Measurements from ENCODE around the gene SLC6A3.

Gene SLC6A3

GRCh38 chr5:1406681-1407640 is 38.3 kb downstream of the SLC6A3 start:
- DNase-seq (ENCODE audit: low read depth in 2 of 2): no peak

DNA sequence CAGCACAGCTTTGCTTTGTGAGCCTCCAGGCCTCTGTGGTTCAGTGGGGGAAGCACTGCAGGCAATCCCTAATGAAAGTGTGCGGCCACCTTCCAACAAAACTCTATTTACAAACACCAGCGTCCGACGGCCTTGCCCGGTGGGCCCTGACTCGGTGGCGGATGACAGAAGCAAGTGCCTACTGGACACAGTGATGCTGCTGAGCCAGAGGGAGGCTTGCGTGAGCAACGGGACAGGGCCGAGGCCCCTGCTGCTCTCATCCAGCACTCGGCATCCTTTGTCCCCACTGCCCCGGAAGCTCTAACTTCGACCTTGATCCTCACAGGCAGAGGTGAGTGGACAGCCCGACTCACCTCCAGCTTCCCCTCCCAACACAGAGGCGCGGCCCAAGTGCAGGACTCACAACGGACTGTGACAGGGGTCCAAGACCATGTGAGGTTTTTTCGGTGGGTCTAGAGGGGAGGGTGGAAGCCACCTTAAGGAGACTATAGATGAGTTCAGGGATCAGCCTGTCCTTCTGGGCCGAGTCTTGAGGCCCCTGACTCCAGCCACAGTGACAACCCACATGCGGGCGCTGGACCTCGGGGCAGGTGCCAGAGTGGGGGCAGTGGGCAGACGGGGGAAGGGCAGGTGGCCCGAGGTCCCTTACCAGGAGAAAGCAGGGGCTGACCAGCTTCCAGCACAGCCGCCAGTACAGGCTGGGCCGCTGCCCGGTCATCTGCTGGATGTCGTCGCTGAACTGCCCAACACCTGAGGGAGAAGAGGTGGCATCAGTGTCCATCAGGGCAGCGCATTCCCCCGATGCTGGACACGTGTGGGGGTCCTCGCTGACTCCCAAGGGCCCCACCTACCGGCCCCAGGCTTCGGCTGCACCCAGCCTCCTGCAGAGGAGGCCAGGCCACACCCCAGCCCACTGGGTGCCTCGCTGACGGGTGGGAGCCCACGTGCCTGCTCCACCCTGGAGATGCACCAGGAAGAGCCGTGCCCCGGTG is 39.4 kb downstream of the SLC6A3 start:
- DNase-seq (ENCODE audit: low read depth in 2 of 2): no peak

GRCh38 chr5:1405121-1405520 is 40.1 kb downstream of the SLC6A3 start:
- DNase-seq (ENCODE audit: low read depth in 2 of 2): no peak

GRCh38 chr5:1404062-1404461 is 41.2 kb downstream of the SLC6A3 start:
- DNase-seq (ENCODE audit: low read depth in 2 of 2): no peak

DNA sequence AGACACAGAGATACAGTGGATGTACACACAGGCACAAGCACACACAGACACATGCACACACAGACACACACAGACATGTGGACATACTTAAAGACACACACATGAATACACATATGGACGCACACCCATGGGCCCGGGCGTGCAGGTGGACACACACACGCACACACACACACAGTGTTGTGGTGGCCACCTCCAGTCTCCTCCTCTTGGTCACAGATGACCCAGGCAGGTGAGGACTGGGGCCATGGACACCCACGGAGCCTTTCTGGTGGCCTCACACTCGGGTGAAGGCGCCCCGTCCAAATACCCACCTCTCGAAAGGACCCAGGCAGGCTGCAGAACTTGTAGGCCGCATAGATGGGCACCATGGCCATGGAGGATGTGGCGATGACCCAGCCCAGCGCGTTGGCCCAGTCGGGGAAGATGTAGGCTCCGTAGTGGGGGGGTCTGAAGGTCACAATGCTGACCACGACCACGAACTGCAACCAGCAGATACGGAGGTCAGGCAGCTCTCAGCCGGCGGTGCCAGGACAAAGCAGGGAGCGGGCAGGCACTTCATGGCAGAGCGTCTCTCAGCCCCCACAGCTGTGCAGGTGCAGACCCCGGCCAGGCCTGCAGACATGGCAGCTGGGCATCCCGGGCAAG is 42.5 kb downstream of the SLC6A3 start:
- DNase-seq (ENCODE audit: low read depth in 2 of 2): no peak

DNA sequence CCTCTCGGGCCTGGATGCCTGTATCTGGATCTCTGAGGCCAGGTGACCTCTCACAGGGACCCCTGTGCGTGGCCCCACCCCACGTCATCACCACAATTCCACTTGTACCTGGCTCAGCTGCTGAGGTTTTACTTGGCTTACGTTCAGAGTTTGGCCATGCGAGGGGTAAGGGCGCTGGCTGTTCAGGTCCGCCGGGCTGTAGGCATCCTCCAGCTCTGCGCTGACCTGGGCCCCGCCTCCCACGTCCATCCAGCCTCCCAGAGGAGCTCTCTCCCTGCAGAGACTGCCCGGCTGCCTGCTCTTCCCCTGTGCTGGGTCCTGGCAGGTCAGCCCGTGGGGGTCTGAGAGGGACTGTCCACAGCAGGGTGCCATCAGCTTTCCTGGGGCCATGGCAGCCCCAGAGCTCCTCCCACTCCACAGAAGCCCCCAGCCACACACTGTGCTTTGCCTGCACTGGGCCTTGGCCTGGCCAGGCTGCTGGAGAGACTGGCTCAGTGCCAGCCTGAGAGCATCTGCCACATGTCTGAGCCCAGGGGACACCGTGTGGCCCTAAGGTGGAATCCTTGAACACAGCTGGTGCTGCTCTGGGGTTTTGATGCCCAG is 43.6 kb downstream of the SLC6A3 start:
- no peak for DNase-seq (ENCODE audit: low read depth in 2 of 2)

DNA sequence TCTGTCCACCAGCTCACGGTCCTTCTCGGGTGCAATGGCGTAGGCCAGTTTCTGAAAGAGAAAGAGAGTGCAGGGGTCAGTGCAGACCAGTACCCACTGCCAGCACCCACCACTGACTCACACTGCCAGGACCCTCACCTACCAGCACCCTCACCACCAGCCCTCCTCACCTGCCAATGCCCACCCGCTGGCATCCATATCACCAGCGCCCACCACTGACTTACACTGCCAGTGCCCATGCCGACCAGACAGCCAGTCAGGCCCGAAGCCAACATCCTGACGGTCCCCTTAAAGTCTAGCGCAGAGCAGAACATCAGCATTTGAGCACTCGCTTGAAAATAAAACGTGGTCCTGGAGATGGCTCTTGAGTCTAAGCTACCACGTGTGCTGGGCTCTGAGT is 44.3 kb downstream of the SLC6A3 start:
- no peak for DNase-seq (ENCODE audit: low read depth in 2 of 2)

GRCh38 chr5:1400211-1400855 is 44.9 kb downstream of the SLC6A3 start:
- no peak for DNase-seq (ENCODE audit: low read depth in 2 of 2)

DNA sequence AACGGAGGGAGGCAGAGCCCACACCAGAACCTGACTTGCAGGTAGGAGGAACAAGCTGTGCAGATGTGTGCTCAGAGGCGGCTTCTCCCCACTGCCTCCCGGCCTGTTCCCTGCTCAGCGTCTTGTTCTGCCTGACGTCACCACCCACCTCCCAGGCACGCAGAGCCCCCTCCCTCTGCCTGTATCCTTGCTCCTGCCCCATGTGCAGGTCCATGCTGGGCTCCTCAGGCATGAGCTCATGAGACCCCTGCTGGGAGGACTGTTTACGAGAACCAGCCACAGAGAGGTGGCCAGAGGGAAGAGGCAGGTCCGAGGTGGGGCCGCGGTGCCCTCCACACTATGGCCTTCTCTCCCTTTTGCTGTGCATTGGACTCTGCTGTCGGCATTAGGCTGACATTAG is 45.5 kb downstream of the SLC6A3 start:
- no peak for DNase-seq (ENCODE audit: low read depth in 2 of 2)

GRCh38 chr5:1396293-1396816 is 48.9 kb downstream of the SLC6A3 start:
- DNase-seq (ENCODE audit: low read depth in 2 of 2): no peak

DNA sequence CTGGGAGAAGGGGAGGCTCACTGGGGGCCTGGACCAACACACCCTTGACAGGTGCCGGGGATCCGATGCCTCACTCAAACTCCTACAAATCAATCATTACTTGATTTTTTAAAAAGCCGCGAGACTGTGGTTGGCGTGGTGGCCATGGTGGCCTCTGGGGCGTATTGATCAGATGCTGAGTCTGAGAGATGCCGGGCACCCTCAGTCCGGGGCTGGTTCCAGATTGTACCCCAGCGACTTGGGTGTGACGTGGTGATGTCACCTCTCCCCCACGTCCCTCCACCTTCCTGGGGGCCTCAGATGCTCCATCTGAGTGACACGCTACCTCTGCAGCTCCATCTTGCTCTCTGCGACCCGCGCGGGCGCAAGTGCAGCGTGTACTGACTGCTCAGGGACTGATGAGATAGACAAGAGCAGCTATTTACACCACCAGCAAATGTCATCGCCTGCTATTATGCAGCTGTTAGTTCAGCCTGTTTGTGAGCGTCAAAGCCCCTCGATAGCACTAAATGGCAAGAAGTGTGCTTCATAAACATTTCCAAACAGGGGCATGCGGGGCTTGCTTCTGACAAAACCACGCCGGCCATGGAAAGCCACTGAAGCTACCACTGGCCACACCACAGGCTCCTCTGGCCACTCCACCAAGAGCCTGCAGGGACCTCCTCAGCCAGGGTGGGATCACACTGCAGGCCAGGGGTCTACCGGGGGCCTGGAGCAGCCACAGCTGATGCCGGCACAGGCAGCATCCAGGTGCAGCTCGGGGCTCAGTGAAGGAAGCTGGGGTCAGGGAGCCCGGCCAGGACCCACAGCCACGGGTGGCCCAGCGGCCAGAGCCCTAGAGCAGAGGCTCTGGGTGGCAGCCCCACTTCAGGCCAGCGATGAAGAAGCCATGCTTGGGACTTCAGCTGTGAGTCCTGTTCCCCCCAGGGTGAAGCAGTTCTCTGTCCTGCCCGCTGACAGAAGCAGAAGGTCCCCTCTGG is 50.1 kb downstream of the SLC6A3 start:
- no peak for DNase-seq (ENCODE audit: low read depth in 2 of 2)

- DNase-seq (ENCODE audit: low read depth in 2 of 2): no peak
Observed at GRCh38 chr5:1393571-1394501, 51.4 kb downstream of the SLC6A3 start.

DNA sequence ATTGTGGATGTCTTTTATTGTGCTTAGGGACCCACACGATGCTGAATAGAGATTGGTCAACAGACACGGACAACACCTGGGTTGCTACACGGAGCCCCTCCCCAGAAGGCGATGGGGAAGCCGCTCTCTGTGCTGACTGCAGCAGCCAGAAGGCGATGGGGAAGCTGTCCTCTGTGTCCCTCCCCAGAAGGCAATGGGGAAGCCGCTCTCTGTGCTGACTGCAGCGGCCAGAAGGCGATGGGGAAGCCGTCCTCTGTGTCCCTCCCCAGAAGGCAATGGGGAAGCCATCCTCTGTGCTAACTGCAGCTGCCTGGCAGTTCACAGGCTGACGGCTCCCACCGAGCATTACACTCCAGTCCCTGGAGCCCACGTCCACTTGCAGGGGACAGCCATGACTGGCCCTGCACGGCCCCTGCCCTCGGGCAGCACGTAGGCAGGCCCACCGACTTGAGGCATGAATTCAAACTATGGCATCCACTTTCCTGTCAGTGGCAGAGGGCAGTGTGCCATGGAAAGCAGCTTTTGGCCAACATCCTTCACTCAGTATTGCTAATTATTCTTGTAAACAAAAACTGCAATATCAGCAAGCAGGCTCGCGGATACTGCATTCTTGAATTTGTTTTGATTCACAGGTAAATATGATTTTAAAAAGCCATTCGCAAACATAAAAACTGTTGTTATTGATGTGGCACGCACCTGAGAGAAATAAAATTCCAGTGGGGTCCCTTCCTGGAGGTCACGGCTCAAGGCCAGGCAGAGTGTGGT is 52.3 kb downstream of the SLC6A3 start:
- DNase-seq (ENCODE audit: low read depth in 2 of 2): no peak

GRCh38 chr5:1392261-1392660 is 53.0 kb downstream of the SLC6A3 start:
- no peak for DNase-seq (ENCODE audit: low read depth in 2 of 2)

DNA sequence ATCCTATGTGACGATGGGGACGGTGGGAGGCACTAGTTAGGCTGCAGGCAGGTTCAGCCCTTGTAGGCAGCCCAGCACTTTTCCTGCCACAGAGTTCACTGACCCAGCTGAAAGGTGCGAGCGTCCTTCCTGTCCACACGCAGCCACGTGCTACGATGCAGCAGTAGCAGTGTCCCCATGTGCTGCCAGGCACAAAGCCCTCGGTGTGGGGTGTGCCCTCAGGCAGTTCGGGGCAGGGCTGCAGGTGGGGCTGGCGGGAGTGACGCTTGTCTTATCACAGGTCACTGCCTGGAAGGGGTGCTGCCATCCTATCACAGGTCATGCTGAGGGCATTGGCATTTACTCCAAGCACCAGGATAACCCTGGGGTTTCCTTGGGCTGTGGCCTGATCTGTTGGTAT is 53.5 kb downstream of the SLC6A3 start:
- DNase-seq (ENCODE audit: low read depth in 2 of 2): no peak

GRCh38 chr5:1390861-1391600 is 54.2 kb downstream of the SLC6A3 start:
- DNase-seq (ENCODE audit: low read depth in 2 of 2): no peak

DNA sequence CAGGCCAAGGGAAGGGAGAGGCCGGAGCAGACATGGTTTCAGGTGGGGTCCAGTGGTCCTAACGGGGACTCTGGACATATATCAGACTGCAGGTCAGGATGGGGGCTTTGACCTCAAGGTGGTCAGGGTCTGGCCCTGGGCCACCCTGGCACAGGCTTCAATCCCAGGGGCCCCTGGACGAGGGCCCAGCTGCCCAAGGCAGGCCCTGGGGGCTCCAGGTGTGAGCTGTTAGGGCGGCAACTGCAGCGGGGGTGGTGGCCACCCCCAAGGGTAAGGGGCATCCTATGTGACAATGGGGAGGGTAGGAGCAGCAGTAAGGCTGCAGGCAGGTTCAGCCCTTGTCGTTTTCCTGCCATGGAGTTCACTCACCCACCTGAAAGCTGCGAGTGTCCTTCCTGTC is 54.9 kb downstream of the SLC6A3 start:
- no peak for DNase-seq (ENCODE audit: low read depth in 2 of 2)
